Neural crest cell (in vitro differentiated cells): ENCODE results near the gene HTATSF1. TPM values are rescaled to one million over a fixed set of nuclear protein-coding genes. Genes with fewer than 3 reads are reported as not detected.

Experiments used
- DNase-seq: peaks from one replicate; pipeline ENCODE4 v3.0.0; 2021; ENCODE audit warnings: low read depth, mixed read lengths, low spot score
- H3K27ac Mint-ChIP-seq: one replicate; pipeline ENCODE4 v1.8.0; 2021; ENCODE audit warnings: mild to moderate bottlenecking, mixed read lengths; ENCODE audit not compliant: unreplicated experiment
- H3K27me3 Mint-ChIP-seq: 2 replicates; pipeline ENCODE4 v1.8.0; 2021; ENCODE audit warnings: low read depth, mild to moderate bottlenecking, mixed read lengths
- H3K36me3 Mint-ChIP-seq: 2 replicates; pipeline ENCODE4 v1.8.0; 2021; ENCODE audit warnings: low read depth, mild to moderate bottlenecking, mixed read lengths
- H3K4me1 Mint-ChIP-seq: 2 replicates; pipeline ENCODE4 v1.8.0; 2021; ENCODE audit warnings: mixed read lengths
- H3K4me3 Mint-ChIP-seq: one replicate; pipeline ENCODE4 v1.8.0; 2021; ENCODE audit warnings: mild to moderate bottlenecking, mixed read lengths
- H3K9me3 Mint-ChIP-seq: 2 replicates; pipeline ENCODE4 v1.8.0; 2021; ENCODE audit warnings: mixed read lengths
- CTCF ChIP-seq: fragments of 200-600 bp; sonication (generic); conservative IDR thresholded peaks from 2 replicates; pipeline ENCODE4 v1.5.0; 2021; ENCODE audit warnings: antibody characterized with exemption, mild to moderate bottlenecking
- total RNA-seq: library from RNA; stranded (reverse); gene quantifications from 2 replicates; pipeline ENCODE4 v1.2.1, GENCODE V29; 2021

Gene HTATSF1
- total RNA-seq, 1 donor from 2014 or later = 69.1 TPM

DNA sequence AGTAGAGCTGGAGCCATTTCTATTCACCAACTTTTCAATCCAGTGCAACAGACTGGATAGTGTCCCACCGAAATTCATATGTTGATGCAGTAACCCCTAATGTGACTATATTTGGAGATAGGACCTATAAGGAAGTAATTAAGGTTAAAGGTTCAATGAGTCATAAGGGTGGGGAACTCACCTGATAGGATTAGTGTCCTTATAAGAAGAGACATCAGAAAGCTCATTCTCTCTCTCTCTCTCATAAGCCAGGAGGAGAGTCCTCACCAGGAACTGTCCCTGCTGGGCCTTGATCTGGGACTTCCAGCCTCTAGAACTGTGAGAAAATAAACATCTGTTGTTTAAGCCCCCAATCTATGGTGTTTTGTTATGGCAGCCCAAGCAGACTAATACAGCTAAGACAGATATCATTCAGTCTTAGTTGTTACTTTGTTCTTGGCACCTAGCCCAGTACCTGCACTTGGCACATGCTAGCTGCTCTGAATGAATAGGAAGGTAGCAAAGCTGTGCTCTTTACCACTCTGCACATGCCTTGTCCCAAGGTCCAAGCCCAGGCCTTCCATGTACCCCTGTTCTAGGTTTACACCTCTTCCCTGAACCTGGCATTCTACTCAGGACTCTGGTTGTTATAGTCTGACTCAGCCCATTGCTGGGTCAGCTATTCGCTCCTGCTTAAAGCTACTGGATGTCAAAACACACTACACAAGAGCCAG lies 28.8 kb upstream of the HTATSF1 start:
- no peak overlapping the region for H3K4me3 Mint-ChIP-seq
- DNase-seq = no peak
- H3K4me1 Mint-ChIP-seq = no peaks in the 10 kb centered on the region
- TF ChIP-seq CTCF = no peak
- H3K27ac Mint-ChIP-seq = no peak overlapping the region
- peaks cover 2% of the 10 kb centered on the region for H3K27me3 Mint-ChIP-seq
- H3K36me3 Mint-ChIP-seq = no peaks in the 10 kb centered on the region
- H3K9me3 Mint-ChIP-seq = peaks cover 9% of the 10 kb centered on the region

- Mint-ChIP-seq H3K27me3 (peaks cover 2% of the 10 kb centered on the region), H3K4me3 (no peak overlapping the region)
- TF ChIP-seq CTCF = no peak
Measured at GRCh38 chrX:136473663-136474062, 23.7 kb upstream of the HTATSF1 start.

GRCh38 chrX:136475236-136475635 lies 22.2 kb upstream of the HTATSF1 start:
- no peak overlapping the region for H3K4me3 Mint-ChIP-seq
- DNase-seq = no peak
- H3K27ac Mint-ChIP-seq = no peak overlapping the region
- no peaks in the 10 kb centered on the region for H3K36me3 Mint-ChIP-seq
- TF ChIP-seq CTCF = no peak
- peaks cover 7% of the 10 kb centered on the region for H3K9me3 Mint-ChIP-seq
- no peaks in the 10 kb centered on the region for H3K4me1 Mint-ChIP-seq
- H3K27me3 Mint-ChIP-seq = peaks cover 2% of the 10 kb centered on the region

More at GRCh38 chrX:136473663-136474062, 23.7 kb upstream of the HTATSF1 start:
- no peak for DNase-seq
- Mint-ChIP-seq H3K4me1 (no peaks in the 10 kb centered on the region), H3K27ac (no peak overlapping the region), H3K9me3 (peaks cover 7% of the 10 kb centered on the region), H3K36me3 (no peaks in the 10 kb centered on the region)

DNA sequence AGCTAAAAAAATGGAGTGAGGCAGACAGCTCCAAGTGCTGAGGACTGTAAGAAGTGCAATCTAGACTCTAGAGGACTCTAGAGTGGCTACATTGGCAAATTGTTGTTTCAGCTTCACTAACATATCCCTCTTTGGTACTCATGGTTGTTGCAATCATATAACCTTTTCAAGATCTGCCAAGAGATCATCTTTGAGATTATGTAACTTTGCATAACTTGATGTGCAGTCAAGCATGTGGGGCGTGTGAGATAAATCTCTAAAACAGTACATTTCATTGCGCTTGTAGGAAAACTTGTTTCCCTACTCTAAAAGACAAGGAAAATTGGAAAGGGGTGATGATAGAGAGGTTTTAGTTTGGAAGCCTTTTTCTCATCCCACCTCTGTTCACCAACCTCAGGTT lies 20.9 kb upstream of the HTATSF1 start:
- H3K4me1 Mint-ChIP-seq = no peaks in the 10 kb centered on the region
- no peaks in the 10 kb centered on the region for H3K36me3 Mint-ChIP-seq
- peaks cover 2% of the 10 kb centered on the region for H3K27me3 Mint-ChIP-seq
- H3K4me3 Mint-ChIP-seq = no peak overlapping the region
- no peak overlapping the region for H3K27ac Mint-ChIP-seq
- no peak for DNase-seq
- TF ChIP-seq CTCF = no peak
- peaks cover 11% of the 10 kb centered on the region for H3K9me3 Mint-ChIP-seq

GRCh38 chrX:136477026-136477425 lies 20.4 kb upstream of the HTATSF1 start:
- H3K36me3 Mint-ChIP-seq = no peaks in the 10 kb centered on the region
- no peak overlapping the region for H3K27ac Mint-ChIP-seq
- H3K27me3 Mint-ChIP-seq = no peaks in the 10 kb centered on the region
- no peak for TF ChIP-seq CTCF
- no peak for DNase-seq
- H3K9me3 Mint-ChIP-seq = peaks cover 8% of the 10 kb centered on the region
- H3K4me1 Mint-ChIP-seq = no peaks in the 10 kb centered on the region
- H3K4me3 Mint-ChIP-seq = no peak overlapping the region
